Kidney (tissue), 14 donors: Measurements from ENCODE around the gene SPEG. TPM values are rescaled to one million over a fixed set of nuclear protein-coding genes. Genes with fewer than 3 reads are reported as not detected.

Experiments
- DNase-seq, 5 donors: peaks; one replicate each; pipeline ENCODE4 v3.0.0-alpha.2; 2013 to 2020
- FAIRE-seq: peaks from 2 replicates; lab custom pipeline; 2012; peaks lifted over from hg19 to GRCh38; lab: Jason Lieb, UNC
- H3K27ac ChIP-seq, 2 donors: one replicate each; pipeline ENCODE4 v1.7.0; 2013; ENCODE audit warnings: low read depth in 2 of 2, low read length in 2 of 2, inconsistent platforms in 1 of 2
- H3K27me3 ChIP-seq: one replicate; pipeline ENCODE4 v1.7.1; 2013; ENCODE audit warnings: low read length, inconsistent platforms; ENCODE audit not compliant: control insufficient read depth, insufficient read depth
- H3K36me3 ChIP-seq, 3 donors: one replicate each; pipeline versions ENCODE4 v1.7.0 to v1.7.1; 2013; ENCODE audit warnings: low read length in 3 of 3, control low read depth in 1 of 3, inconsistent platforms in 1 of 3; ENCODE audit not compliant: insufficient read depth in 3 of 3, control insufficient read depth in 2 of 3
- H3K4me1 ChIP-seq, 3 donors: one replicate each; pipeline versions ENCODE4 v1.7.0 to v1.7.1; 2013; ENCODE audit warnings: low read length in 3 of 3, inconsistent platforms in 1 of 3, low read depth in 1 of 3; ENCODE audit not compliant: control insufficient read depth in 2 of 3, insufficient read depth in 2 of 3
- H3K4me3 ChIP-seq, 3 donors: one replicate each; pipeline versions ENCODE4 v1.7.0 to v1.8.1; 2013; ENCODE audit warnings: low read length in 3 of 3, control low read depth in 1 of 3, inconsistent platforms in 1 of 3
- H3K9ac ChIP-seq, 3 donors: one replicate each; pipeline versions ENCODE4 v1.7.0 to v1.7.1; 2013; ENCODE audit warnings: low read length in 3 of 3, control low read depth in 1 of 3, inconsistent platforms in 1 of 3
- H3K9me3 ChIP-seq, 3 donors: one replicate each; pipeline versions ENCODE4 v1.7.0 to v1.7.1; 2013; ENCODE audit warnings: low read length in 3 of 3, control low read depth in 1 of 3, inconsistent platforms in 1 of 3; ENCODE audit not compliant: control insufficient read depth in 2 of 3, insufficient read depth in 1 of 3
- CTCF ChIP-seq: IDR thresholded peaks from 3 replicates; pipeline ENCODE4 v1.5.1; 2012; ENCODE audit warnings: mild to moderate bottlenecking, moderate library complexity, borderline replicate concordance; ENCODE audit not compliant: insufficient read depth; ENCODE audit errors: extremely low read depth
- intact Hi-C: fragments of 100-400 bp; cut with DNase I; formaldehyde crosslinking; loops from one replicate; pipeline ENCODE4 v1.11.1; 2022
- polyA plus RNA-seq: library from polyadenylated mRNA; stranded (reverse); fragments of 350-450 nt; fragmentation: Illumina TruSeq; extraction: RNeasy Lipid Tissue Mini Kit (QIAGEN cat#74804); gene quantifications from one replicate; pipeline ENCODE4 v1.2.3, GENCODE V29; 2014; ENCODE audit warnings: low read depth, low replicate concordance; ENCODE audit not compliant: insufficient read depth
- total RNA-seq: library from RNA; stranded (reverse); fragmentation: NEBNext Ultra II Directional; extraction: Animal tissue kit (Norgen Biotek cat#: 25700); gene quantifications from one replicate; pipeline ENCODE4 v1.2.1, GENCODE V29; 2021
- donor health status: control.
- donor health status: control.
- donor health status: control.
- donor health status: control.
- donor health status: control.
- donor health status: DM: yes; HTN: yes; CAD: no.
- donor health status: Normal renal cell carcinoma (clear cell type).

The SPEG gene
- total and polyA plus RNA-seq, 2 donors from 2014 or later, result 13.1 to 26.6 TPM

- intact Hi-C loops, result loop anchor here (10.0 kb wide), 1 partner anchor 130 kb away; no protein-coding TSS in a partner anchor
- DNase-seq (peak in 1 of 5 donors; percentile 49), FAIRE-seq (no peak)
- Histone ChIP-seq H3K27ac (no peak overlapping the region), H3K9me3 (no peaks in the 10 kb centered on the region), H3K4me1 (no peaks in the 10 kb centered on the region), H3K27me3 (no peaks in the 10 kb centered on the region), H3K4me3 (no peak overlapping the region), H3K9ac (no peak overlapping the region), H3K36me3 (no peaks in the 10 kb centered on the region)
- TF ChIP-seq CTCF, result no peak
Observed at GRCh38 chr2:219404954-219405353, 29.7 kb upstream of the SPEG start.

GRCh38 chr2:219405451-219405850 is 29.2 kb upstream of the SPEG start:
- no peak for TF ChIP-seq CTCF
- intact Hi-C loops, result loop anchor here (10.0 kb wide), 1 partner anchor 129 kb away; no protein-coding TSS in a partner anchor
- no peak for FAIRE-seq
- Histone ChIP-seq H3K9ac (no peak overlapping the region), H3K4me1 (no peaks in the 10 kb centered on the region), H3K36me3 (no peaks in the 10 kb centered on the region), H3K9me3 (no peaks in the 10 kb centered on the region), H3K27ac (no peak overlapping the region), H3K27me3 (no peaks in the 10 kb centered on the region), H3K4me3 (no peak overlapping the region)
- peak in 1 of 5 donors; percentile 35 for DNase-seq

- DNase-seq, result no peak
- Histone ChIP-seq H3K4me3 (no peak overlapping the region), H3K4me1 (no peaks in the 10 kb centered on the region), H3K27ac (no peak overlapping the region), H3K36me3 (no peaks in the 10 kb centered on the region), H3K27me3 (no peaks in the 10 kb centered on the region), H3K9me3 (no peaks in the 10 kb centered on the region), H3K9ac (no peak overlapping the region)
- FAIRE-seq, result no peak
- no peak for TF ChIP-seq CTCF
- intact Hi-C loops, result loop anchor here (10.0 kb wide), 1 partner anchor 129 kb away; no protein-coding TSS in a partner anchor
Observed at GRCh38 chr2:219405958-219406860, 28.4 kb upstream of the SPEG start.
